ENCODE data around the gene FRG2. TPM values are rescaled to one million over a fixed set of nuclear protein-coding genes. Genes with fewer than 3 reads are reported as not detected.
"Not testable (repeated sequence)": the region's sequence is repeated elsewhere in the genome, so short reads cannot be mapped to it uniquely, and the experiment has no call there.

The FRG2 gene
- not detected in 2 replicates for polyA plus RNA-seq (2011; rRNA removed)
- polyA plus RNA-seq (2012; cell fraction: cytosol; rRNA removed), result not detected in 2 replicates
- polyA plus RNA-seq (2012; cell fraction: nucleus; rRNA removed), result not detected in 2 replicates
- polyA plus RNA-seq (2017; fragmentation: RNase III; extraction: RNeasy Plus Mini Kit Qiagen cat#74134 plus additional on column Dnase treatment), result not detected in 3 replicates
- not detected in 2 replicates for polyA minus RNA-seq (2011; rRNA and poly(A)+ RNA removed)

DNA sequence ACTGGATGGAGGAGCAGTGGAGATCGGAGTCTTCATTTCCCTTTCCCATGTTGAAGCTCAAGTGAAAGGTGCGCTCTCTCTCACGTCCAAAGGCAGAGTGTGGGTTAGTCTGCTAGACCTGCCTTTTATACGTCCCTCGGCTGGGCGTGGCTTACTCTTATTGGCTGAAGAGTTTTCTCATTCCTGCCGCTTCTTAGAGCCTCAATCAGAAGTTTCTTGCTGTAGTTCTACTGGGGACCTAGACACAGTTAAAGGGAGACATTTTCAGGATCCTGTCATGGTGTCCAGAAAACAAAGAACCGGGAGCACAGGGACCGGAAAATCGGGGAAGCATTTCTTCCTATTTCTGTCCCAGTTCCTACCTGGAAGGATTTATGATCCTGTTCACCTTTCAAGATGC is at the start of gene FRG2:
Gene FRG2, minus strand, starts transcription at position 101 of the 400 bp plus-strand sequence. Its CDS starts 52 bp downstream, at position 49.
- DNase-seq (ENCODE audit: low read depth in 1 of 2, low spot score in 1 of 2); H3K4me1 ChIP-seq; POLR2A ChIA-PET; H3K27ac ChIP-seq; H3K9me3 ChIP-seq; ATAC-seq; CTCF ChIA-PET; H3K4me2 ChIP-seq; FAIRE-seq; H3K4me3 ChIP-seq: not testable (repeated sequence)
- WGBS (ENCODE audit: missing lambda C conversion rate), result 100% methylated on average over 1 of the region's 10 CpGs

DNA sequence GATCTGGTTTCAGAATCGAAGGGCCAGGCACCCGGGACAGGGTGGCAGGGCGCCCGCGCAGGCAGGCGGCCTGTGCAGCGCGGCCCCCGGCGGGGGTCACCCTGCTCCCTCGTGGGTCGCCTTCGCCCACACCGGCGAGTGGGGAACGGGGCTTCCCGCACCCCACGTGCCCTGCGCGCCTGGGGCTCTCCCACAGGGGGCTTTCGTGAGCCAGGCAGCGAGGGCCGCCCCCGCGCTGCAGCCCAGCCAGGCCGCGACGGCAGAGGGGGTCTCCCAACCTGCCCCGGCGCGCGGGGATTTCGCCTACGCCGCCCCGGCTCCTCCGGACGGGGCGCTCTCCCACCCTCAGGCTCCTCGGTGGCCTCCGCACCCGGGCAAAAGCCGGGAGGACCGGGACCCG is 41.3 kb upstream of the FRG2 start:
- CTCF ChIA-PET; H3K9me3 ChIP-seq; POLR2A ChIA-PET; DNase-seq (ENCODE audit: low read depth in 1 of 2, low spot score in 1 of 2); H3K4me2 ChIP-seq; H3K4me1 ChIP-seq; ATAC-seq; FAIRE-seq; H3K4me3 ChIP-seq; H3K27ac ChIP-seq: not testable (repeated sequence)
- 77% methylated on average over 39 of the region's 45 CpGs for WGBS (ENCODE audit: missing lambda C conversion rate)

DNA sequence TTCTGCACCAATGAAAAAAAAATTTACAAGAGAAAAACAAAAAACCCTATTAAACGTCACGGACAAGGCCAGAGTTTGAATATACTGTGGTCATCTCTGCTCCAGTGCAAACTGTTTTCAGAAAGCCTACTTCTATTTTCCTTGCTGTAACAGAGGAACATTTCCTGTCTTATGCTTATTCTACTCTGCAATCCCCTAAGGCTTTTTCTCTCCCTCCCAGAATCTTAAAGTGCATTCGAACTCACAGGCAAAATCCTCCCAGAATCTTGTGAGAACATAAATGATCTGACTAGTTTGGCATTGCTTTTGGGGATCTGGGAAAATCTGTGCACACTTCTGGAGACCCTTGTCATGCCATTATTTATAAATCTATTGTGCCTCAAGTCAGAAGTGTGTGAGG is 37.7 kb upstream of the FRG2 start:
- H3K4me2 ChIP-seq; FAIRE-seq; DNase-seq (ENCODE audit: low read depth in 1 of 2, low spot score in 1 of 2); H3K4me1 ChIP-seq; ATAC-seq; H3K4me3 ChIP-seq; H3K9me3 ChIP-seq; CTCF ChIA-PET; POLR2A ChIA-PET; H3K27ac ChIP-seq: not testable (repeated sequence)
- WGBS (ENCODE audit: missing lambda C conversion rate), result 7% methylated on average over 3 of the region's 3 CpGs

DNA sequence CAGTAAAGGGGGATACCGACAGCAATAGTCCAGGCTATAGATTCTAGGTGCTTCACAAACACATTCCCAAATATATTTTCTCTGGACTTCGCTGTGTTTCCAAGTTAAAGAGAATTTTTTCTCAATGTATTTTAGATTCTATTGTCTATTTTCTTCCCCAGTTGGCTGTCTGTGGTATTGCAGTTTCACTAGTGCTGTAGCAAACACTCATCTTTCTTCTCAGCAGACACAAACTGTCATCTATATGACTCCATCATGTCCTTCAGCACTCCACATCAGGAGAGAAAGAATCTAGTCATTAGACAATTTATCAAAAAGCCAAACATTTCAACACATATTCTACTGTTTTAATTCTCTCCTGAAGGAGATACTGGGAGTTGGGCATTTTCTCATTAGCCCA is 37.3 kb upstream of the FRG2 start, which contains the start of gene DBET:
Gene DBET, plus strand, starts transcription at position 161 of the 400 bp plus-strand sequence.
- DNase-seq (ENCODE audit: low read depth in 1 of 2, low spot score in 1 of 2); H3K4me2 ChIP-seq; H3K27ac ChIP-seq; H3K4me1 ChIP-seq; H3K4me3 ChIP-seq; POLR2A ChIA-PET; FAIRE-seq; CTCF ChIA-PET; H3K9me3 ChIP-seq: not testable (repeated sequence)
- peak; percentile 81 to 89 for ATAC-seq
- WGBS (ENCODE audit: missing lambda C conversion rate), result 15% methylated on average over 2 of the region's 2 CpGs

DNA sequence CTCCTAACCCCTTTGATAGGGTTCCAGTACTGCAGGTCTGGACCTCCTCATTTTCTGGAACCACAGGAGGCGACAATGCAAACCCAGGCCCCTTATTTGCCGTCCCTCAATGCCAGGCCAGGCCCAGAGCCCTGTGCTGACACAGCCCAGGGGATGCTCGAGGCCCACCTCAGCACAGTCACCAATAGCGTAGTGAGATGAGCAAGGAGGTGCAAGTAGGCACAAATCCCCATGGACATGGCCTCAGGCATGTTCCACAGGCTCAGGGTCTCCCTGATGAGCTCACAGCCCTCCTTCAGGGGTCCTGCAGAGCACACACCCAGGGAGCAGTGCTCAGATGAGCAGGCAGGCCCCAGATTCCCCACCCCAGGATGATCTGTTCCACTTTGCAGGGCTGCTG is 31.9 kb upstream of the FRG2 start:
- H3K4me1 ChIP-seq; H3K4me3 ChIP-seq; ATAC-seq; POLR2A ChIA-PET; H3K9me3 ChIP-seq; CTCF ChIA-PET; H3K4me2 ChIP-seq; FAIRE-seq; H3K27ac ChIP-seq; DNase-seq (ENCODE audit: low read depth in 1 of 2, low spot score in 1 of 2): not testable (repeated sequence)
- no CpG with 5 or more reads among the region's 4 CpGs for WGBS (ENCODE audit: missing lambda C conversion rate)

DNA sequence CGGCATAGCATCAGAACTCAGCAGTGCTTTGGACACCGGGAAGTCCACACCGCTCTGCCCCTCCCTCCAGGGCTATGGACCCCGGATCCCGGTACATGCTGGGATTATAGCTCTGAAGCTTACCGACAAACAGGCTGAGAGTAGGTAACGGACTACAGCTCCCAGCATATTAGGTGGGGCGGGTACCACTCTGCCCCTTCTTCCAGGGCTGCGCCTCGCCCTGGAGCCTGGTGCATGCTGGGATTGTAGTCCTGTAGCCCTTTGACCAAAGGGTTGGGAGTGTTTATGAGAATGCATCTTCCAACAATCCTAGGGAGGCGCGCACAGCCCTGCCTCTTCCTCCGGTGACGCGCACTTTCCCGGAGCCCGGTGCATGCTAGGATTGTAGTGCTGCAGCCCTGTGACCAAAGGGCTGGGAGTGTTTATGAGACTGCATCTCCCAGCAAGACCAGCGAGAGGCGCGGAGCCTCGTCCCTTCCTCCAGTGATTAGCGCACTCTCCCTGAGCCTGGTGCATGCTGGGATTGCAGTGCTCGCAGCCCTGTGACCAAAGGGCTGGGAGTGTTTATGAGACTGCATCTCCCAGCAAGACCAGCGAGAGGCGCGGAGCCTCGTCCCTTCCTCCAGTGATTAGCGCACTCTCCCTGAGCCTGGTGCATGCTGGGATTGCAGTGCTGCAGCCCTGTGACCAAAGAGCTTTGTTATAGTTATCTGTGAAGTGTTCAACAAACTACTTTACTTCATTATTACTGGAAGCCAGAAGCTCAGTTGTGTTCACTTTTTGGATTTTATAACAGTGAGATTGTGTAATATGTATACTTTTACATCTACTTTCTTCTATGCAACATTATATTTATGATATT is 22.6 kb upstream of the FRG2 start:
- DNase-seq (ENCODE audit: low read depth in 1 of 2, low spot score in 1 of 2); H3K27ac ChIP-seq; H3K9me3 ChIP-seq; FAIRE-seq; CTCF ChIA-PET; H3K4me1 ChIP-seq; H3K4me3 ChIP-seq; POLR2A ChIA-PET: not testable (repeated sequence)
- no CpG with 5 or more reads among the region's 28 CpGs for WGBS (ENCODE audit: missing lambda C conversion rate)
- peak; percentile 84 to 88 for ATAC-seq
- H3K4me2 ChIP-seq, result peak overlapping the region; percentile 50

DNA sequence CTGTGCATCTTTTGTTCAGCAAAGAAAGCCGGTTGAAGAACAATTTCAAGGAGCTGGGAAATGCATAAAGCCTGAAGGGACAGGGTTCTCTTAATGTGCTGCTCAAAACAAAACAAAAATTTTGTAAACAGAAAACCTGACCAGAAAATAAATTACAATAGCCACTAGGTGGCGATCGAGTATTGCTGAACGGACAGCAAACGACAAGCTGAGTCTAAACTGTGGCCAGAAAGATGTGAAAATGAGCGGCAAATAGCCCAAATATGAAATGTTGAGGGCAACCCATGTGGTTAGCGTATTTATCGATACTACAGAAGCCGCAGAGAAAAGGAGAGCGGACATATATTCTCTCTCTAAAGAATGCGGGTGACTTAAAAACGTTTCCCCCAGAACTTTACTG is 20.6 kb upstream of the FRG2 start:
- DNase-seq (ENCODE audit: low read depth in 1 of 2, low spot score in 1 of 2); H3K4me2 ChIP-seq; H3K4me1 ChIP-seq; FAIRE-seq; ATAC-seq; H3K4me3 ChIP-seq; H3K27ac ChIP-seq; POLR2A ChIA-PET; CTCF ChIA-PET; H3K9me3 ChIP-seq: not testable (repeated sequence)
- whole genome bisulfite sequencing (ENCODE audit: missing lambda C conversion rate), result 0% methylated on average over 1 of the region's 12 CpGs

DNA sequence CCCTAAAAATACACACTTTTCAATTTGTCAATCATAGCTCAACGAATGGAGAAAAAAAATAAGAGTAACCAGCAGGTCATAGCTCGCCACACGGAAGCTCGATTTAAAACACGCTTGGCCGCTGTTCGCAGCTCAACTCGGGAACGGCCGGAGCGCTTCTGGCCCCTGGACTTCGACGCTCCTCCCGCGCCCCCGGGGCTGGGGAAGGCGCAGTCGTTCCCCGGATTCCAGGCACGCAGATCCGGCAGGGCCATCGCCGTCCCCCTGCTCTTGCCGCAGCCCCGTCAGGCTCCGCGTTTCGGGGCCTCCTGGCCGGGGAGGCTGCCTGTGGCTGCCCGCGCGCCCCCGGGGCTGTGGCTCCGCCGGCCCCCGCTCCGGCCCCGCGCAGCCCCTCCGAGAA is 13.8 kb upstream of the FRG2 start:
- H3K27ac ChIP-seq; FAIRE-seq; ATAC-seq; POLR2A ChIA-PET; H3K4me3 ChIP-seq; H3K9me3 ChIP-seq; DNase-seq (ENCODE audit: low read depth in 1 of 2, low spot score in 1 of 2); H3K4me2 ChIP-seq; H3K4me1 ChIP-seq; CTCF ChIA-PET: not testable (repeated sequence)
- WGBS (ENCODE audit: missing lambda C conversion rate), result 83% methylated on average over 19 of the region's 40 CpGs

DNA sequence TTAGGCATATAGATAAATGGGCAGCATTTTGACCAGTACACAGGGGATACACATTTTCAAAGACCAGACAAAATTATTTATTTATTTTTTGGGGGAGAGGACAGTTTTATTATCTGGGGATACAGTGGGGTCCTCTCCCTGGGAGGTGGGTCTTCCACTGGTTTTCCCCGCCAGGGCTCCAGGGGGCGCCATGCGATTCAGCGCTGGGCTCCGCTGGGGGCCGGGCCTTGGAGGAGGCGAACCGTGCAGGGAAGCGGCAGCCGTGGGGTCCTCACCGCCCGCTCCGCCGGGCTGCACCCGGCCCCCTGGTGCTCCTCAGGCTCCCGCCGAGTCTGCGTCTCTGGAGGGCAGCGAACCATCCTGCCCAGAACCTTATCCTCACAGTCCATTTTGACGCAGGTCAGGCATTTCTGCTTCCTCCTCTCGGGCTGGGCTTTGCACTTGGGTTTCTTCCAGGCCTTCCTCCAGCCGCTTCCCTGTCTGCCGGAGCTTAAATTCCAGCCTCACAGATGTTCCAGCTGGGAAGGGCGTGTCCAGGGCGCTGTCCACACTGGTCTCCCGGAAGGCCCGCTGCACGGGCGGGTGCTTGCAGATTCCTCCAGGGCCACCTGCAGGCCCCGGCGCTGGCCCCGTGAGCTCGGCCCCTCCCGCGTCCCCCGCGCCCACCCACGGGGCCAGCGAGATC is 10.8 kb upstream of the FRG2 start:
- H3K4me2 ChIP-seq; H3K27ac ChIP-seq; CTCF ChIA-PET; H3K4me1 ChIP-seq; DNase-seq (ENCODE audit: low read depth in 1 of 2, low spot score in 1 of 2); POLR2A ChIA-PET; H3K9me3 ChIP-seq; H3K4me3 ChIP-seq; FAIRE-seq: not testable (repeated sequence)
- no CpG with 5 or more reads among the region's 39 CpGs for WGBS (ENCODE audit: missing lambda C conversion rate)
- ATAC-seq, result peak; percentile 69 to 96

DNA sequence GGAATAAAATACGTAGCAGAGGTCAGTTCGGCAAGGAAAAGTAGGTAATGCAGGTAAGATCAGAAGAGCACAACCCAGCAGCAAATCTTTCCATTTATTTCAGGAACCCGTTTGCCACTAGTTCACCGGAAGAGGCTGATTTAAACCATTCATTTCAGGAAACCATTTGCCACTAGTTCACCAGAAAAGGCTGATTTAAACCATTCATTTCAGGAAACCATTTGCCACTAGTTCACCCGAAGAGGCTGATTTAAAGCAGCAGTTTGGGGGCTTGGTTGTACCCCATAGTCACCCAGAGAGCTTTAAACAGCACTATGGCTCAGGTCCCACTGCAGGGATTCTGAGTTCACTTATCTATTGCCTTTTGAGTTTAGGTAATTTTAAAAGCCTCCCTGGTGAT is 4.2 kb upstream of the FRG2 start:
- FAIRE-seq; H3K4me1 ChIP-seq; CTCF ChIA-PET; H3K4me2 ChIP-seq; H3K9me3 ChIP-seq; H3K27ac ChIP-seq; DNase-seq (ENCODE audit: low read depth in 1 of 2, low spot score in 1 of 2); ATAC-seq; H3K4me3 ChIP-seq; POLR2A ChIA-PET: not testable (repeated sequence)
- WGBS (ENCODE audit: missing lambda C conversion rate), result 57% methylated on average over 3 of the region's 5 CpGs

DNA sequence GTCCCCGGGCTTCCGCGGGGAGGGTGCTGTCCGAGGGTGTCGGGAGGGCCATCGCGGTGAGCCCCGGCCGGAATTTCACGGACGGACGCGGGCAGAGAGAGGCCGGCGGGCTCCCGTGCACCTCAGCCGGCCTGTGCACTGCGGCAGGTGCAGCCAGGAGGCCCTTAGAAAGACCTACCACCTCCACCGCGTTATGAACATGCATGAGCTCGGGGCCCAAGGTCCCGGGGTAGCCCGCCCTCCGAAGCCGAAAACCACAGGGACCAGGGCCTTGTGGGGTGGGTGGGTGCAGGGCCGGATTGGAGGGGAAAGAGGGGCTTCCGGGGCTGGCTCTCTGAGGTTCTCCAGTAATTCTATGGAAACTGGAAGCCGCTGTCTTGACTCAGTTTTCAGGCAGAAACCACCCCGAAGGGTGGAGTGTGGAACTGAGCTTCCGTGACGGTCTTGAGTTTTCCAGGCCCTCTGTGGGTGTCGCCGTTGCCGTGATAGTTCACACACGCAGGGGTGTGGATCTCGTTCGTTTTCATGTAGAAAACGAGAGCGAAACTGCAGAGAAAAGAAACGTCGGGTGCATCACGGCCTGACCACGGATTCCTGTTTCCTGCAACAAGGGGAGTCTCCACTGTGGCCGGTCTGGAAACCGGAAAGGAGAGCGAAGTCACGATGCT is 4.3 kb downstream of the FRG2 start:
- H3K4me1 ChIP-seq; H3K4me2 ChIP-seq; CTCF ChIA-PET; DNase-seq (ENCODE audit: low read depth in 1 of 2, low spot score in 1 of 2); FAIRE-seq; H3K9me3 ChIP-seq; H3K27ac ChIP-seq; H3K4me3 ChIP-seq; POLR2A ChIA-PET; ATAC-seq: not testable (repeated sequence)
- WGBS (ENCODE audit: missing lambda C conversion rate), result 47% methylated on average over 15 of the region's 47 CpGs

Data from A549 (cell line).